NT2/D1 (cell line): ENCODE data around the gene MGLL.

Source experiments
- SUZ12 ChIP-seq: IDR thresholded peaks from 2 replicates; pipeline ENCODE4 v1.6.1; 2011; ENCODE audit not compliant: insufficient read length, insufficient read depth; ENCODE audit errors: extremely low read depth
- YY1 ChIP-seq: IDR thresholded peaks from 2 replicates; pipeline ENCODE4 v1.6.1; 2011; ENCODE audit not compliant: insufficient read length, insufficient read depth
- ZNF274 ChIP-seq: IDR thresholded peaks from 2 replicates; pipeline ENCODE4 v1.6.1; 2011; ENCODE audit warnings: mild to moderate bottlenecking, low read depth, low read length

- TF ChIP-seq YY1 (no peak), ZNF274 (no peak), SUZ12 (no peak)
These were observed 82.0 kb downstream of the MGLL start for GRCh38 chr3:127740136-127740915.
